Endodermal cell (in vitro differentiated cells): ENCODE data around the gene ACD. TPM values are rescaled to one million over a fixed set of nuclear protein-coding genes. Genes with fewer than 3 reads are reported as not detected.

Source experiments
- DNase-seq: peaks from one replicate; pipeline ENCODE4 v3.0.0-alpha.2; 2017
- H3K27ac ChIP-seq: 2 replicates; pipeline ENCODE4 v1.5.1; 2013; ENCODE audit warnings: mild to moderate bottlenecking, low read depth, low read length, moderate library complexity
- H3K27me3 ChIP-seq: 2 replicates; pipeline ENCODE4 v1.6.1; 2013; ENCODE audit warnings: mild to moderate bottlenecking, low read length, moderate library complexity; ENCODE audit not compliant: insufficient read depth, control insufficient read depth, poor library complexity, severe bottlenecking
- H3K36me3 ChIP-seq: 2 replicates; pipeline ENCODE4 v1.7.0; 2013; ENCODE audit warnings: mild to moderate bottlenecking, low read length, moderate library complexity; ENCODE audit not compliant: control insufficient read depth, insufficient read depth
- H3K4me1 ChIP-seq: one replicate; pipeline ENCODE4 v1.7.0; 2013; ENCODE audit warnings: low read length; ENCODE audit not compliant: control insufficient read depth, insufficient read depth
- H3K4me3 ChIP-seq: 2 replicates; pipeline ENCODE4 v1.5.1; 2013; ENCODE audit warnings: mild to moderate bottlenecking, low read length, moderate library complexity
- H3K9ac ChIP-seq: 2 replicates; pipeline ENCODE4 v1.6.1; 2013; ENCODE audit warnings: mild to moderate bottlenecking, low read length, moderate library complexity; ENCODE audit not compliant: poor library complexity, severe bottlenecking; ENCODE audit errors: extremely low read depth
- H3K9me3 ChIP-seq: 2 replicates; pipeline ENCODE4 v1.6.1; 2013; ENCODE audit warnings: mild to moderate bottlenecking, low read length, moderate library complexity; ENCODE audit not compliant: control insufficient read depth
- H3K27ac Mint-ChIP-seq: 2 replicates; pipeline ENCODE4 v1.8.0; 2020; ENCODE audit warnings: mixed read lengths
- H3K27me3 Mint-ChIP-seq: 2 replicates; pipeline ENCODE4 v1.8.0; 2021; ENCODE audit warnings: mild to moderate bottlenecking, mixed read lengths; ENCODE audit not compliant: insufficient read depth
- H3K36me3 Mint-ChIP-seq: 2 replicates; pipeline ENCODE4 v1.8.0; 2020; ENCODE audit warnings: low read depth, mixed read lengths
- H3K4me1 Mint-ChIP-seq: 2 replicates; pipeline ENCODE4 v1.8.0; 2020; ENCODE audit warnings: mixed read lengths
- H3K4me3 Mint-ChIP-seq: 2 replicates; pipeline ENCODE4 v1.8.0; 2020; ENCODE audit warnings: mild to moderate bottlenecking, moderate library complexity, mixed read lengths
- H3K9me3 Mint-ChIP-seq: 2 replicates; pipeline ENCODE4 v1.8.0; 2020; ENCODE audit warnings: mild to moderate bottlenecking, mixed read lengths
- WGBS, 2 experiments: methylation state at CpG; one replicate each; pipeline versions ENCODE4 v1.1.5 to v1.1.7; 2013; ENCODE audit warnings: missing lambda C conversion rate in 2 of 2, mixed read lengths in 1 of 2; ENCODE audit not compliant: insufficient coverage in 1 of 2, insufficient read length in 1 of 2; 5-methylcytosine and 5-hydroxymethylcytosine counted together
- total RNA-seq, 2 donors: library from RNA; stranded (reverse); fragmentation: NEBNext Ultra II Directional in 1 of 2; extraction: Animal tissue kit (Norgen Biotek cat#: 25700) in 1 of 2; gene quantifications; 2 replicates in 1 of 2; 3 replicates in 1 of 2; pipeline ENCODE4 v1.2.1, GENCODE V29; 2021
- TF ChIP-seq, protein P1 (sequence below): fragments of 200-600 bp; sonication (generic); conservative IDR thresholded peaks from 2 replicates; pipeline ENCODE4 v1.5.0; 2021; ENCODE audit warnings: antibody characterized with exemption, mild to moderate bottlenecking

ACD gene
- total RNA-seq, 2 donors from 2014 or later = 39.3 to 41.5 TPM

DNA sequence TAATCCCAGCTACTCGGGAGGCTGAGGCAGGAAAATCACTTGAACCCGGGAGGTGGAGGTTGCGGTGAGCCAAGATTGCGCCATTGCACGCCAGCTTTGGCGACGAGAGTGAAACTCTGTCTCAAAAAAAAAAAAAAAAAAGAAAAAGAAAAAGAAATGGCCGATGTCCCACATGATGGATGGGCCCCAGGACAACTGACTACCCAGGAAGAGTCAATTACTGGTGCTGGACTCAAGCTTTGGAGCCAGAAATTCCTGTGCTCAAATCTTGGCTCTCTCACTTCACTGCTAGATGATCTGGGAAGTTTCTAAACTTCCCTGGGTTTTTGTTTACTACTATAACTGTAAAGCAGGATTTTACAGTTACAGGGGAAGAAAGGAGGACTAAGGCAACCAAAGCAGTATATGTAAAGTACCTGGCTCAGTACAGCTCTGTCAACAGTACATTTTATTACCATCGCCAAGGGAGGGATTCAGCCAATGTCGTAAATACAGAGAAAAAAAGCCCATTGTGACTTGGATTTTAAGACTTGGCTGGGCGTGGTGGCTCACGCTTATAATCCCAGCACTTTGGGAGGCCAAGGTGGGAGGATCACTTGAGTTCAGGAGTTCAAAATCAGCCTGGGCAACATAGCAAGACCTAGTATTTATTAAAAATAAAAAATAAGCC lies 18.4 kb upstream of the ACD start:
- peaks cover 9% of the 10 kb centered on the region for H3K36me3 ChIP-seq
- H3K9ac ChIP-seq = no peak overlapping the region
- DNase-seq = peak; percentile 8
- Mint-ChIP-seq H3K36me3 (peaks cover 15% of the 10 kb centered on the region), H3K9me3 (no peaks in the 10 kb centered on the region), H3K27ac (no peak overlapping the region), H3K27me3 (no peaks in the 10 kb centered on the region), H3K4me3 (no peak overlapping the region), H3K4me1 (no peaks in the 10 kb centered on the region)
- H3K4me1 ChIP-seq = no peaks in the 10 kb centered on the region
- no peaks in the 10 kb centered on the region for H3K27me3 ChIP-seq
- H3K9me3 ChIP-seq = no peaks in the 10 kb centered on the region
- H3K4me3 ChIP-seq = no peak overlapping the region
- TF ChIP-seq, protein P1, sequence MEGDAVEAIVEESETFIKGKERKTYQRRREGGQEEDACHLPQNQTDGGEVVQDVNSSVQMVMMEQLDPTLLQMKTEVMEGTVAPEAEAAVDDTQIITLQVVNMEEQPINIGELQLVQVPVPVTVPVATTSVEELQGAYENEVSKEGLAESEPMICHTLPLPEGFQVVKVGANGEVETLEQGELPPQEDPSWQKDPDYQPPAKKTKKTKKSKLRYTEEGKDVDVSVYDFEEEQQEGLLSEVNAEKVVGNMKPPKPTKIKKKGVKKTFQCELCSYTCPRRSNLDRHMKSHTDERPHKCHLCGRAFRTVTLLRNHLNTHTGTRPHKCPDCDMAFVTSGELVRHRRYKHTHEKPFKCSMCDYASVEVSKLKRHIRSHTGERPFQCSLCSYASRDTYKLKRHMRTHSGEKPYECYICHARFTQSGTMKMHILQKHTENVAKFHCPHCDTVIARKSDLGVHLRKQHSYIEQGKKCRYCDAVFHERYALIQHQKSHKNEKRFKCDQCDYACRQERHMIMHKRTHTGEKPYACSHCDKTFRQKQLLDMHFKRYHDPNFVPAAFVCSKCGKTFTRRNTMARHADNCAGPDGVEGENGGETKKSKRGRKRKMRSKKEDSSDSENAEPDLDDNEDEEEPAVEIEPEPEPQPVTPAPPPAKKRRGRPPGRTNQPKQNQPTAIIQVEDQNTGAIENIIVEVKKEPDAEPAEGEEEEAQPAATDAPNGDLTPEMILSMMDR = no peak
- no peak overlapping the region for H3K27ac ChIP-seq
- WGBS, 2 experiments = 93 to 95% methylated on average over 9 to 12 of the region's 12 CpGs

DNA sequence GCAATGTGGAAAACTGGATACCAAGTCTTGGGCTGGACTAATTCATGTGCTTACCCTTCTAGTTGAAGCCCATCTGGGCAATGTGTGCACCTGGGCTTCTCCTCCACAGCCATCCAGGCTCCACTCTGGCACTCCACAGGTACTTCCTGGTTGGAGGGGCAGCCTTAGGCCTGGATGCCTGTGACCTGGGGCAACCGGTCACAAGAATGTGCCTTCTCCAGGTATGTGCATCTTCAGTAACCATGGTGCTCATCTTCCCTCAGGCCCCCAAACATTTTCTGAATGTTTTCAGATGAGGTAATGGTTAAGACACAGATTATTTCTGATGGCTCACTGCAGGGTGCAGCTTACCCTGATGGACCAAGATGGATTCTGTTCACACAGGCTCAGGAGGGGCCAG lies 17.7 kb upstream of the ACD start:
- Mint-ChIP-seq H3K36me3 (peaks cover 12% of the 10 kb centered on the region), H3K27ac (peak overlapping the region; percentile 84), H3K9me3 (no peaks in the 10 kb centered on the region), H3K4me3 (no peak overlapping the region), H3K27me3 (no peaks in the 10 kb centered on the region), H3K4me1 (no peaks in the 10 kb centered on the region)
- no peak overlapping the region for H3K9ac ChIP-seq
- H3K36me3 ChIP-seq = peaks cover 3% of the 10 kb centered on the region
- peak; percentile 73 for DNase-seq
- H3K9me3 ChIP-seq = no peaks in the 10 kb centered on the region
- no peak overlapping the region for H3K27ac ChIP-seq
- TF ChIP-seq, protein P1 = no peak
- no peaks in the 10 kb centered on the region for H3K27me3 ChIP-seq
- no peaks in the 10 kb centered on the region for H3K4me1 ChIP-seq
- no peak overlapping the region for H3K4me3 ChIP-seq
- WGBS, 2 experiments = 88 to 100% methylated on average over 1 of the region's 1 CpG

DNA sequence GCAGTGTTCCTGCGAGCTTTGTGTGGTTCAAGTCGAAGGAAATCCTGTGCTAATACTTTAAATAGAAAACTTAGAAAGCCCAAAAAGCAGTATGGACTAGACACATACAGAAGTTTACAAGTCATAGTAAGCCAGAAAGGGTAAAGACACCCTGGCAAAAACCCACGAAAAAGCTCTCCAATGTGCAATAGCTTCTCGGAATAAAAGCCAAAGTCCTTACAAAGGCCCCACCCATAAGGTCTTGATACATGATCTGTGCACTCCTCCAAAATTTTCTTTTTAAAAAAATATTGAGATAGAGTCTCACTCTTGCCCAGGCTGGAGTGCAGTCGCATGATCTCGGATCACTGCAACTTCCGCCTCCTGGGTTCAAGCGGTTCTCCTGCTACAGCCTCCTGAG lies 16.9 kb upstream of the ACD start:
- TF ChIP-seq, protein P1 = no peak
- H3K27me3 ChIP-seq = no peaks in the 10 kb centered on the region
- Mint-ChIP-seq H3K27me3 (no peaks in the 10 kb centered on the region), H3K9me3 (no peaks in the 10 kb centered on the region), H3K36me3 (peaks cover 12% of the 10 kb centered on the region), H3K27ac (no peak overlapping the region), H3K4me1 (no peaks in the 10 kb centered on the region), H3K4me3 (no peak overlapping the region)
- H3K9me3 ChIP-seq = no peaks in the 10 kb centered on the region
- DNase-seq = peak; percentile 8
- no peak overlapping the region for H3K27ac ChIP-seq
- H3K36me3 ChIP-seq = peaks cover 3% of the 10 kb centered on the region
- no peak overlapping the region for H3K9ac ChIP-seq
- WGBS, 2 experiments = 91 to 95% methylated on average over 6 to 8 of the region's 8 CpGs
- no peaks in the 10 kb centered on the region for H3K4me1 ChIP-seq
- no peak overlapping the region for H3K4me3 ChIP-seq
